GM18511 (cell line): ENCODE measurements around the gene ITSN1.
"Not testable (repeated sequence)": the region's sequence is repeated elsewhere in the genome, so short reads cannot be mapped to it uniquely, and the experiment has no call there.

Experiments
- ATAC-seq: cut with Tn5 transposase; IDR thresholded peaks from one replicate; pipeline ENCODE4 v1.9.1; 2021; ENCODE audit warnings: mild to moderate bottlenecking, moderate library complexity; ENCODE audit not compliant: unreplicated experiment

Gene ITSN1

GRCh38 chr21:33915368-33916199 lies 273.3 kb downstream of the ITSN1 start, which contains the start of gene ATP5PO:
Gene ATP5PO (minus strand): TSS chr21:33915804. CDS start chr21:33915763, 41 bp downstream.
- peak; percentile 99 for ATAC-seq

GRCh38 chr21:33916200-33916567 lies 273.9 kb downstream of the ITSN1 start:
- ATAC-seq, result no peak

- no peak for ATAC-seq
Observed at GRCh38 chr21:33917421-33917820, 275.1 kb downstream of the ITSN1 start.

GRCh38 chr21:33924079-33924765 lies 281.9 kb downstream of the ITSN1 start:
- peak; percentile 71 for ATAC-seq

DNA sequence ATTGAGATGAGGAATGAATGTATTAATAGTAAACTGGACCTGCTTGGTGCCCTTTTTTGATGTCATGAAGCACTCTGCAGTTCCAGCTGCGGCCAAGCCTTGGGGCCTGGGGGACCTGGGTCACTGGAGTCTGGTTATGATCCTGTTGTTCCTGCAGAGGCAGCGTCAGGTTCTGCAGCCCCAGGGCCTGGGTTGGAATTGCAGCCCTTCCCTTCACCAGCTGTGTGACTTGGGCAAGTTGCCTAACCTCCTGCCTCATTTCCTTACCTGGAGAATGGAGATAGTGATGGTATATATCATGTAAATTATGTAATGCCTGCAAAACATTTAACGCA lies 282.4 kb downstream of the ITSN1 start:
- ATAC-seq, result no peak

DNA sequence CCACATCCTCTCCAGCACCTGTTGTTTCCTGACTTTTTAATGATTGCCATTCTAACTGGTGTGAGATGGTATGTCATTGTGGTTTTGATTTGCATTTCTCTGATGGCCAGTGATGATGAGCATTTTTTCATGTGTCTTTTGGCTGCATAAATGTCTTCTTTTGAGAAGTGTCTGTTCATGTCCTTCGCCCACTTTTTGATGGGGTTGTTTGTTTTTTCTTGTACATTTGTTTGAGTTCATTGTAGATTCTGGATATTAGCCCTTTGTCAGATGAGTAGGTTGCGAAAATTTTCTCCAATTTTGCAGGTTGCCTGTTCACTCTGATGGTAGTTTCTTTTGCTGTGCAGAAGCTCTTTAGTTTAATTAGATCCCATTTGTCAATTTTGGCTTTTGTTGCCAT lies 283.9 kb downstream of the ITSN1 start:
- ATAC-seq, result not testable (repeated sequence)

DNA sequence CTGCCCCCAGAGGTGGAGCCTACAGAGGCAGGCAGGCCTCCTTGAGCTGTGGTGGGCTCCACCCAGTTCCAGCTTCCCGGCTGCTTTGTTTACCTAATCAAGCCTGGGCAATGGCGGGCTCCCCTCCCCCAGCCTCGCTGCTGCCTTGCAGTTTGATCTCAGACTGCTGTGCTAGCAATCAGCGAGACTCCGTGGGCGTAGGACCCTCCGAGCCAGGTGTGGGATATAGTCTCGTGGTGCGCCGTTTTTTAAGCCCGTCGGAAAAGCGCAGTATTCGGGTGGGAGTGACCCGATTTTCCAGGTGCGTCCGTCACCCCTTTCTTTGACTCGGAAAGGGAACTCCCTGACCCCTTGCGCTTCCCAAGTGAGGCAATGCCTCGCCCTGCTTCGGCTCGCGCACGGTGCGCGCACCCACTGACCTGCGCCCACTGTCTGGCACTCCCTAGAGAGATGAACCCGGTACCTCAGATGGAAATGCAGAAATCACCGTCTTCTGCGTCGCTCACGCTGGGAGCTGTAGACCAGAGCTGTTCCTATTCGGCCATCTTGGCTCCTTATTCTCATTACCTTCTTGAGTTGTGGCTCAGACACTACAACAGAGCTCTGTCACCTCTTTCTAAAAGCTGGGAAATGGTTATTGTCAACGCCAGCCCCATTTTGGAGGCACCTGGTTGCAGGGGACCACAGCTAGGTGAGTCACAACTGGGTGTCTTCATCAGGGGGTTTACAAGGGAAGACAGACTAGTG lies 288.9 kb downstream of the ITSN1 start:
- ATAC-seq, result not testable (repeated sequence)

DNA sequence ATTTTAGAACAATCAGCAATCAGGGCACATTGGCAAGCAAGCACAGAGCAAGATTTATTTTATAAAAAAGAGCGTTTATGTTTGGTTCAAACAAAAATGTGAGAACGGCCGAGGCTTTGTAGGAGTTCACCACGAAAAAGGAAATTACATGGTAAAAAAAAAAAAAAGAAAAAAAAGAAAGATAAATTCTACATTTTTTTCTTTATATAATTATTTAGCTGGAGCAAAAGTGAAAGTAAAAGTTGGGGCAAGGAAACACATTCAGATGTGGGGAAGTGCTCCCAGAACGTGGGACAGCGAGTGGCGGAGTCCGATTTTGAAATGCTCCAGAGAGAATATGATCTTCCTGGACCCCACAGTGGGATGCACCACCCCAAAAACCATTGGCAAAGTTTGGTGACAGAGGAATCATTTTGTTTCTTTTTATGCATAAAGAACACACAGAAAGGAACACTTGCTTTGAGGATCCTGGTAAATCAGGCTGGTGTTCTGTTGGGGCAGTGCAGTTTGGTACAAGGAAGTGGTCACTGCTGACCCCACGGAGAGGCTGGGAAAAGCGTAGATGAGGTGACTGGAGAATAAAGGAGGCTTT lies 289.6 kb downstream of the ITSN1 start:
- ATAC-seq, result no peak

DNA sequence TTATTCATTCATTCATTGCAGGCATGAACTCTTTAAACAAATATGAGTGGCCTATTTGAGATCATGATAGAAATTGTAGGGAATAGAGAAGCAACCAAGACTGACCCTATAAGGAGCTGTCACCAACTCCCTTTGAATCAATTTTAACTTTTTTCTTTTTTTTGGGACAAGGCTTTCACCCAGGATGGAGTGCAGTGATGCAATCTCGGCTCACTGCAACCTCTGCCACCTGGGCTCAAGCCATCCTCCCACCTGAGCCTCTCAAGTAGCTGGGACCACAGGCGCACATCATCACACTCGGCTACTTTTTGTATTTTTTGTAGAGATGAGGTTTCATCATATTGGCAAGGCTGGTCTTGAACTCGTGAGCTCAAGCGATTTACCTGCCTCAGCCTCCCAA lies 290.4 kb downstream of the ITSN1 start:
- no peak for ATAC-seq

GRCh38 chr21:33936301-33937038 lies 294.2 kb downstream of the ITSN1 start:
- ATAC-seq, result no peak

GRCh38 chr21:33937146-33937545 lies 294.8 kb downstream of the ITSN1 start:
- no peak for ATAC-seq

DNA sequence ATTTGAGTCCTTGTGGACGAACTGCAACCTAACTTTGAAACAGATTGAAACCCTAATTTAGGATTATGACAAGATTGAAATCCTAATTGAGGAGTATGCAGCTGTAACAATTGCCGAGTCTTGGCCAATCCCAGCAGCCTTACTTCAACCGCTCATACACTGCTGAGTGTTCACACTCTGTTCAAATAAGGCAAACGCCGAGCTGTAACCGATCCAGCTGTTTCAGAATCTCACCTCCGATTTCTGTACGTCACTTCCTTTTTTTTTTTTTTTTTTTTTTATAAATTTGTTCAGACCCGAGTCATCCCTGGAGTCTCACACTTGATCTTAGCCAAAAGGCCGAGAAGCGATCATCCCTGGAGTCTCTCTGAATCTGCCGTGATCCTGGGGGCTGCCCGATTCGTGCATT lies 295.6 kb downstream of the ITSN1 start:
- no peak for ATAC-seq

GRCh38 chr21:33938381-33938780 lies 296.1 kb downstream of the ITSN1 start:
- ATAC-seq, result no peak

- ATAC-seq, result no peak
Observed at GRCh38 chr21:33939226-33939625, 296.9 kb downstream of the ITSN1 start.

- no peak for ATAC-seq
Observed at GRCh38 chr21:33940164-33940880, 298.0 kb downstream of the ITSN1 start.

- ATAC-seq, result no peak
Observed at GRCh38 chr21:33940881-33941245, 298.6 kb downstream of the ITSN1 start.

- no peak for ATAC-seq
Observed at GRCh38 chr21:33942426-33942825, 300.1 kb downstream of the ITSN1 start.

DNA sequence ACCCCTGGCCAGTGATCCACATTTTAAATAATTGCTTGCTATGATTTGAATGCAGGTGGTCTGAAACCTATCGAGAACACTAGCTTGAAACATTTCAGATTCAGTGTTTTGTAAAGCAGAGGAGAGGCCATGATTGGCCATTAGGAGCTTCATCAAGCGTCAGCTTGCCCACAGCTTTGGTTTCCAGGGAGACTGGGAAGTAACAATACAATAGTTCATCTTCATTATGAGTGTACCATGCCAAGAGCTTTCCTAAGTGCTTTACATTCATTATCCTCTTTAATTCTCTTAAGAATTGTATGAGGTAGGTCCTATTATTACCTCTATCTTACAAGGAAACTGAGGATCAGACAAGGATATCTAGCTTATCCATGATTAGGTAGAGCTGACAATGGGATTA lies 301.0 kb downstream of the ITSN1 start:
- ATAC-seq, result no peak

- ATAC-seq, result no peak
Observed at GRCh38 chr21:33944185-33944763, 302.0 kb downstream of the ITSN1 start.
